ENCODE measurements around the gene MAP3K19. TPM values are rescaled to one million over a fixed set of nuclear protein-coding genes. Genes with fewer than 3 reads are reported as not detected.

The MAP3K19 gene
- total RNA-seq, 1 donor from 2014 or later, result not detected

DNA sequence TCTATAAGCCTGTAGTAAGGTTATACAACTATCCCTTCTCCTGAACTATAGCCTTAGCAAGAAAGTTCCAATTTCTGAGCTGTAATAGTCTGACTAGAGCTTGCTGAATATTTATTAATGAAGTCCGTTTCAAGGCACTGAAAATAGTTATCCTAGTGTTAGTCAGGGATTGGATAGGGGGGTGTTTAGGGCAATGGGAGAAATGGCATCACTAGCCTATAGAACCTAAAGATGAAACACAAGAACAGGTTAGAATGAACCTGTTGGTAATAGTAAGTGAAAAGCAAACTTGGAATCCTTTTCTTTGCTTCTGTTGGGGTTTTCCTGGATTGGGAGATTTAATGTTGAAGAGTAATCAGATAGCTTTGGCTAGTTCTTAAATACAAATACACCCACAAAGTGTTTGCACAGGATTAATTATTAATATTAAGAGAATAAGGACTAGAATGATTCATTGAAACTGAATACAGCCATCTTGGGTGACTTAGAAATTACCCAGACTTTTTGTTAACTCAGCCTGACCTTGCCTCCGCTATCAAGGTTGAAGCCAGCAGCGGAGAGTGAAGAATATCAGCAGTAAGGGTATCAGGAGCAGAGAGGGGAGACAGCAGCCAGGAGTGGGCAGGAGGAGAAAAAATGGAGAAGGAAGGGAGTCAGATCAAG is 114.3 kb downstream of the MAP3K19 start:
- no peak for DNase-seq

DNA sequence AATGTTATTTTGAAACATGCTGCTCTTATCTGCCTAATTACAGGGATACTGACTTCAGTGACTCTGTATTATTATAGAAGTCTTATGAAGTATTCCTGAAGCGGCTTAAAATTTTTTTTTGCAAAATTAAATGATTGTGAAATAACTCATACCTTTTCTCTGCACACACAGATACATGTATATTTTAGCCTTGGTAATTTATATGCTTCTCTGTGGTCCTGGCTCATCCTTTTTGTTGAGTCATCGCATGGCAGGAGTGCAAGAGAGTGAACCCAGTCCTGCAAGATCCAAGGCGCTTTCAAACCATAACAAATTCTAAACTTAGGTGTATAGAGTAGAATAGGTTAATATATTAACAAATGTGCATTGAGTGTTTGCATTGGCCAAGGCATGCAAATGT is 120.1 kb downstream of the MAP3K19 start:
- DNase-seq, result no peak

DNA sequence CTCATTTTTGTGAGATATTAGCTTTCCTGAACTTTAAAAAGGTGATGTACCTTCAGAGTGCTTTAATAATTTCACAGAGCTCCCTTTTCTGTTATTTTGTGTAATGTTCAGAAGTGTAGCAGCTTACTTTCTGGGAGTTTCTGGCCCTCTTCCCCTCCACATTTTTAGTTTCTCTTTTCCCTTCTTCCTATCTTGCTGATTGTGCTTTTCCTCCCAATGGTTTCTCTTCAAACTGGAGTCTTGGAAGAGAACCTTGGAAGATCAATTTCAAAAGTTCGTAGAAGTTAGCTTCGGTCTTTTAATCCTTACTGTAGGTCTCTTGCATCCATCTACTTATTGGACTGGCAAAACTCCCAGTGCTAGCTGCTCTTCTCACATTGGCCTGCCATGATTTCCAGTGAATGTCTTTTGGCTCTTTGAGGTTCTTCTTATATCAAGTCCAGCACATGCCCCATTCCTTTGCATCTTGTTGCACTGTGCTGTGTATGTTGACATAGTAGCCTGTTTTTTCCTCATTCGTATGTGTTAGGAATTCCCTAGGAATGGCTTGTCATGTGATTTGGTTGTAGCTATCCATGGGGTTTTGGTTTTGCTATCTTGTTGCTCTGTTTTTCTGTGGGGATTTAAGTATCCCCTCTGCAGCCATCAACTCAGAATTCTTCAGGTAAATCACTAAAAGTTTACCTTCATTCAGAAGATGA is 120.9 kb downstream of the MAP3K19 start:
- no peak for DNase-seq

DNA sequence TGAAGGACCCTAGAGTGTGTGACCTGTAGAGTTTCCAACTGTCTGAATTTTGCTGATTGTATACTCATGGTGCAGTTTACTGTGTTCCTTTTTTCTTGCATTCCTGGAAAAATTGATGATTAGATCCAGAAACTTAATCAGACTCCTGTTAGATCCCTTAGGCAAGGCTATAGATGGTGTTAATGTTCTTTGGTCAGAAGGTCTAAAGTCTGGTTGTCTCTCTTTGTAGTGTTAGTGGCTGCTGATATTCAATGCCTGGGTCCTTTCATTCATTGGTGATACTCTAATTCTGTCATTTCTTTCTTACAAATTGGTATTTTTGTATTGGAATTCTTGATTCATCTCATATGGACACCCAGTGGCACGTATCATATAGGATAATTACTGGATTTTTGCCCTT is 122.3 kb downstream of the MAP3K19 start:
- DNase-seq, result no peak

DNA sequence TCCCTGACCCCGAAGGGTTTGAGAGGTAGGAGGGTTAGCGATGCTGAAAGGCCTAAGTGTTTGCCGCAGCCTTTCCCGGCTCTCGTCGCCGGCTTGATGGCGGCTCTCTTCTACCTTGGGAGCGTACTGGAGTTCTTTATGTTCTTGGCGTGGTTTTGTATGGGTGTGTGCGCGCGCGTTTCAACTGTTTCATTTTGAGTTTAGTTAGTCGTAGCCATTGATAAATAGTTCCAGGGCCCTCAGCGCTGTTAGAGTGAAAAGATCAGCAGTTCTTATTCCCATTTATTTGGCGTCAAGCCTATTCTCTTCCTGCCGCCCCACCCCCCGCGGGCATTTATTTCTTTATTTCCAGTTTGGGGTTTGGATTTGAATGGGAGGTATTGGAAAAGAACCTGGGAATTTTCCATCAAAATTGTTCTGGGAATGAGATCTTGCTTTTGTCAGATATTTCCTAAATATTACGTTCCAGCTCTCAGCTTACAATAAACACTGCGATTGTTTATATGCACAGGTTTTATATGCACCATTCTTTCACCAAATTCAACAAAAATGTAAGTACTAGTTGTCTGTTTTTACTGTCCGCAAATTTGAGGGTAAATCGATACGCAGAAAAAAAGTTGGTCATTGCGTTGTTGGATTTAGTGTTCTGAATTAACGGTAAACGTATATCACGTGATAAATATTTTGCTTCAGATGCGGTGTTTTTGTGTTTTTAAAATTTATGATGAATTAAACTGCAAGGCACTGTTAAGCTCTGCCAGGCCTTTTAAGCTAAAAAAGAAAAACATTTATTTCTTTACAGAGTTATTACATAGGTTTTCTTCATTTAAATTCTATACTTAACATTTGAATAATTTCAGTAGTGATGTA is 127.7 kb downstream of the MAP3K19 start:
- DNase-seq, result peak; percentile 33

DNA sequence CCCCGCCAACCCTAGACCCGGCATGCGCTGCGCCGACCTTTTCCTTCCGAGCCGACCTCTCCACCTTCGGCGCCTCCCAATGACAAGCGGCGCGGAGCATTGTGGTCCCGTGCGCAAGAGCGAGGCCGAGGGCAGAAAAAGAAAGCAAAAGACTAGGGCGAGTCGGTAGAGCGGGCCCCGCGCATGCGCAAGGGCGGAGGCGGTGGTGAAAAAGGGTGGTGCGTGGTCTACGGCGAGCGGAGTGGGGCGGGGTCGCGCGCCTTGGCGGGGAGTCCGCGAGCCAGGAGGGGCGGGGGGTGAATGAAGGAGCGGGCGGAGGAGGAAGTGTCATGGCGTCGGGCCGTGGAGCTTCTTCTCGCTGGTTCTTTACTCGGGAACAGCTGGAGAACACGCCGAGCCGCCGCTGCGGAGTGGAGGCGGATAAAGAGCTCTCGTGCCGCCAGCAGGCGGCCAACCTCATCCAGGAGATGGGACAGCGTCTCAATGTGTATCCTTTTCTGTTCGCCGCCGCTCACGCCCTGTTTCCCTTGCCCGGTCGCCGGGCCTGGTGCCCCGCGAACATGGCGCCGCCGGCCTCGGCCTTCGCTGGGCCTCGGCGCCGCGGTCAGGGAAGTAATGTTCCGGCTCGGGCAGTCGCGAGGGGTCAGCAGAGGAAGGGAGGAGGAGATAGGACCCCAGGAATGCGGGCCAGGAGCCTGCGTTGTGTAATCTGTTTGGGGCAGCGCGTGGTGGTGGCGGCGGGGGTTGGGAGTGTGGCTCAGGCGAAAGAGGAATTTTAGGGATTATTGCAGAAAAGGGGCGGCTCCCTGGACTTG is 128.5 kb downstream of the MAP3K19 start, which contains the start of gene CCNT2:
TSS of gene CCNT2 (plus strand) at position 297 of the 815 bp plus-strand sequence. CDS start at position 330, 33 bp downstream.
- peak; percentile 100 for DNase-seq

DNA sequence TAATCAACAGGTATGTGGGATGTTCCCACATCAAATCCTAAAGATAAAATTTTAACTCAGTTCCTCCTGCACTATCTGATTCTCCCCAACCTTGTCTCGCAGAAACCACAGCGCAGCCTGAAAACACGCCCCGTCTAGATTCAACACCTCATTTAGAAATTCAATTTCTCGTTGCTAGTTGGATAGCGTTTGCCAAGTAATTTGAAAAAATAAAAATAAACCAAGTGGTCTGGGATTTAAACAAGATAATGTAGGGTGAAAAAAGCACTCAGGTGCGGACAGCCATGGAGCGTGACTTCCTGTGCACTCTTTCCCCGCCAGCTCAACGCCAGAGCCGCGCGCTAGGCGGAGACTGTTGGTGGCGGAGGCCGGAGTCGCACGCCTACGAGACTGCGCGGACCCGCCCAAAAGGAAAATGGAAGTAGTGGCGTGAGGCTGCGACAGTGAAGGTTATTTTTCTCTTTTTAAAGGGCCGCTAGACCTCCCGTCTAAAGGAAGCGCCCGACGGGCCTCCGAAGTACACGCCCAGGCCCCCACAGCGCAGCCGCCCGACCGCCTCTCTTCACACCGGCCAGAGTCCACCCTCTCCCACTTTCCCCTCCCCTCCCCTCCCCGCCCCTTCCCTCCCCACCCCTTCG is 129.2 kb downstream of the MAP3K19 start:
- peak; percentile 97 for DNase-seq

DNA sequence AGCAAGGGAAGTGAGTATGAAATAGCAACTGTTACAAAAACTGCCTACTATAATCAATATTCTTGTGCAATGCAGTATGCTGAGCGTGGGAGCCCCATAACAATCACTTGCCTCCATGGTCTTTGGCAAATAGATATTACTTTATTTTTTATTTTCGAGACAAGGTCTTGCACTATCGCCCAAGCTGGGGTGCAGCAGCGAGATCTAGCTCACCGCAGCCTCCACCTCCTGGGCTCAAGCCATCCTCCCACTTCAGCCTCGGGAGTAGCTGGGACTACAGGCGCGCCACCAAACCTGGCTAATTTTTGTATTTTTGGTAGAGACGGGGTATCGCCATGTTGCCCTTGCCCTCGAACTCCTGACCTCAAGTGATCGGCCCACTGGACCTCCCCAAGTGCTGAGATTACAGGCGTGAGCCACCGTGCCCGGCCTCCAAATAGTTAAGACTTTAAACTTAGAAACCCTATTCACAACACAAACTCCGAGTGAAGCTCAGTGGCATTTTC is 129.8 kb downstream of the MAP3K19 start:
- no peak for DNase-seq

Other genes starting within 250 kb of the MAP3K19 start
- gene ACMSD, start 208.8 kb downstream of the MAP3K19 start, total RNA-seq, result not detected
- 55.0 TPM for gene CCNT2, start 128.6 kb downstream of the MAP3K19 start, total RNA-seq
- 60.8 TPM for gene RAB3GAP1, start 4.8 kb upstream of the MAP3K19 start, total RNA-seq